Glomerular visceral epithelial cell (primary cell): Measurements from ENCODE around the gene PNKD.
"Not testable (repeated sequence)": the region's sequence is repeated elsewhere in the genome, so short reads cannot be mapped to it uniquely, and the experiment has no call there.

Experiments used
- DNase-seq: peaks from one replicate; pipeline ENCODE4 v3.0.0-alpha.2; 2016; ENCODE audit errors: extremely low spot score

PNKD gene

DNA sequence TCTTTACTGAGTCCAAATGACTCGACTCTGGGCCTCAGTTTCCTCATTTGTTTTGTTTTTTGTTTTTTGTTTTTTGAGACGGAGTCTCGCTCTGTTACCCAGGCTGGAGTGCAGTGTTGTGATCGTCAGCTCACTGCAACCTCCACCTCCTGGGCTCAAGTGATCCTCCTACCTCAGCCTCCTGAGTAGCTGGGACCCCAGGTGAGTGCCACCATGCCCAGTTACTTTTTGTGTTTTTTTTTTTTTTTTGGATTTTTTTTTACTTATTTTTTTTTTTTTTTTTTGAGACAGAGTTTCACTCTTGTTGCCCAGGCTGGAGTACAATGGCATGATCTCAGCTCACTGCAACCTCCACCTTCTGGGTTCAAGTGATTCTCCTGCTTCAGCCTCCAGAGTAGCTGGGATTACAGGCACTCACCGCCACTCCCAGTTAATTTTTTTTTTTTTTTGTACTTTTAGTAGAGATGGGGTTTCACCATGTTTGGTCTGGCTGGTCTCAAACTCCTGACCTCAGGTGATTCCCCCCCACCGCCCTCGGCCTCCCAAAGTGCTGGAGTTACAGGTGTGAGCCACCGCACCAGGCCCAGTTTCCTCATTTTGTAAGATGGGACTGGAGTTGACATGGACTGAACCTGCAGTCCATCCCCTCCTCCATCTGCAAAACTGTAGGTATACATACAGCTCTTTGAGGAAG lies 3.0 kb downstream of the PNKD start:
- not testable (repeated sequence) for DNase-seq

GRCh38 chr2:218273908-218274249 lies 3.6 kb downstream of the PNKD start:
- DNase-seq: no peak

DNA sequence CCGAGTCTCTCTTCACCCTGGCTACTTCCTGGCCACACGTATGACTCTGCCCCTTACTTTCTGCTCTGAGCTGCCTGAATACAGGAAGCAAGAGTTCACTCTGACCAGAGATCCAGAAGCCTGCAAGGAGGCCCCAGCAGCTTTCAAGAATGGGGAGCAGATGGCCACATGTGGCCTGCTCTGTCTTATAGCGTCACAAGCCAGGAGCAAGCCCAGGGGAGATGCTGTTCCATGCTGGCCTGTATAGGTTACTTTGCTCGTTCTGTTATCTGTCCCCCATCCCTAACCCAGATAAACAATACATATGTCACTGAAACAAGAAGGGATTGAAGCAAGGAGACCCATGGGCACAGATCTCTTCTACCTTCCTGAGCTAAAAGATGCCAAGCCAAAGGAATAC lies 4.3 kb downstream of the PNKD start:
- DNase-seq: no peak

DNA sequence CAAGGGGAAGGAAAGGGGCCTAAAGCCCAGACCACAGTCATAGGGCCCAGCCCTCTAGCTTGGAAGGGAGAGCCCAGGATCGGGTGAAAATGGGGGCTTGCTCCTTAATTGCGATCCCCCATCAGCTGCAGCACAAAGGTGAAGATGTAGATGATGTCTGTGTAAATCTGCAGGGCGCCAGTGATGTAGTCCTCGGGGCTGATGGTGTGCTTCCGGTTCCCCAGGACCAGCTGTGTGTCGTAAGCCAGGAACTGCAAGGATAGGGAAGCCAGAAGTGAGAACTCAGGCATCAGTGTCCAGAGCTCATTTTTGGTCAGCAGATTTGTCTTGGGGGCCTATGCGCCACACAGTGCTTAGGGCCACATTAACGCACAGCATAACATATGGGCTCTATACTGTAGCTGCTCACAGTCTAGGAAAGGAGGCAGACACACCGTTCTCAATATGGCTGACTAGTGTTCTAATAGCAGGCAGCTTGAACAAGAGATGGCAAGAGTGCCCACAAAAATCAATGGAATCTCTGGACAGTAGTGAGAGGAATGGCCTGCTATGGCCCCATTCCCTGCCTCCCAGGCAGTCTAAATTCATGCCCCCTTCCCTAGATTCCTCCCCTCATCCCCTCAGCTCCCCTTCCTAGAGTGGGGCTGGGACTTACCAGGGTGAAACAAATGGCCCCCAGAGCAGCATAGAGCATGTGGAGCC lies 5.2 kb downstream of the PNKD start:
- DNase-seq: no peak

DNA sequence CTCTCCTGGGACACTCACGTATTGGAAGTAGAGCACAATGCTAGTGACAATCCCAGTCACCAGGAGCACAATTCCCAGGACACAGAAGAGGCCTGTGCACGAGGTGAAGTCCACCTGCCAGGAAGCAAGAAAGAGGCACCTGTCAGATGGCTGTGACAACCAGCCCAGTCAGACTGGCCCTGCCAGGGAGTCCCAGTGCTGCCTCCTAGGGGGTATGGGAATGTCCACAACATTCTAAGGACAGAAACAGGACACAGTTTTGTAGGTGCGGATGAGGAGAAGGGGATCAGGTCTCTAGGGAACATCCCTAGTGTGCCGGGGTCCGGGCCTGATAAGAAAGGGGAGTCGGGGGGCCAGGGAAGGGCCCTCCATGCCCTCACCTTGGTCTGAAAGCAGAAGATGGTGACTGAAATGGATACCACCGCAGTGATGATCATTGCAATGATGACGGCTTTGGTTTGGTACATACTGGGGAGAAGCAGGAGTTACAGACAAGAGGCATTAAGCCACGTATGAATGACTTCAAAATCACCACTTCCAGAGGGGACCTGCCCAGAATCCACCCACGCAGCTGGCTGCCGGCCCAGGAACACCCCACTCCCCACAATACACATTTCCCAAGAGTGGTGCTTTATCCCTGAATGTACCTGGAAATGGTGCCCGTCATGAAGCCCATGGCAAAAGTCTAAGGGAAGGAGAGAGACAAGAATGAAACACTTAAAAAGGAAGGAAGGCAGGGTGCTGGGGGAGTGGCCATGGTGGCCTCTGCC lies 6.9 kb downstream of the PNKD start:
- DNase-seq: no peak

DNA sequence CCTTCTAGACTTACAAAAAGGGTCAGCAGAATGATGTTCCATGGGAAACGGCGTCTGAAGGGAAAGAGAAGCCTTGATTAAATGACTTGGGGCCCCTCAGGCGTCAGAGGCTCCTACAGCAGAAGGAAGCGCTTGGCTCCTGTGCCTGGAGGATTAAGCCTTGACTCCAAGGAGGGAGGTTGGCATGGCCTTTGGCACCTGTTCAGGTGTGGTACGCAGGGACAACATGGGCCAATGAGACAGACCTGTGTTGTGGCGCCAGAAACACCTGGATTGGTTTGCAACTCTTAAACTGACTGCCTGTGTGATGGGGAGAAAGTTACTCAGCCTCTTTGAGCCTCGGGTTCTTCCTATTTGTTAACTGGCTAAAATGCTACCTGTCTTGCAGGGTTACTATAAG lies 7.6 kb downstream of the PNKD start:
- no peak for DNase-seq

GRCh38 chr2:218278531-218279360 lies 8.4 kb downstream of the PNKD start:
- no peak for DNase-seq

DNA sequence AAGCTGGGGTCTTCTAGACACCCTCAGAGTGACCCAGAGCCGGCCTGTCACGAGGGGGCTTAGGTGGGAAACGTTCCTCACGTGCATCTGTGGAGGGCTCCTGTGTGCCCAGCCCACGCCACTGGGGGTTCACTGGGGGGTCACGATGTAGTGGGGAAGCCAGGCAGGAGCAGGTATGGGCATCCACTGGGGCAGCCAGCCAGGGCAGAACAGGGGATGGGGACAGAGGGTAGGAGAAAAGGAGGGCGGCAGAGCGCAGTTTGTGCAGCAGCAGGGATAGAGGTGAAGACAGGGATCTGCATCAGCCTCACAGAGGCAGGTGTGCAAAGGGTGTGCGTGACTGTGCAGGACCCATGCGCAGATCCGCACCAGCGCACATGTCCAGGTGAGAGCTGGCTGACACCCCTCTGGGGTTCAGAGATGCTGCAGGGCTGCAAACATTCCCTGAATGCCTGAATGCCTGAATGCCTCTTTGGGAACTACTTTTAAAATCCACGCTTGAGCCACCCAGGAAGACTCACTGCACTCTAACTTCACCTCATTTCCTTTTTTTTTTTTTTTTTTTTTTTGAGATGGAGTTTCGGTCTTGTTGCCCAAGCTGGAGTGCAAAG lies 10.0 kb downstream of the PNKD start:
- DNase-seq: no peak

- peak; percentile 38 for DNase-seq
Measured at GRCh38 chr2:218281449-218281848, 11.1 kb downstream of the PNKD start.

DNA sequence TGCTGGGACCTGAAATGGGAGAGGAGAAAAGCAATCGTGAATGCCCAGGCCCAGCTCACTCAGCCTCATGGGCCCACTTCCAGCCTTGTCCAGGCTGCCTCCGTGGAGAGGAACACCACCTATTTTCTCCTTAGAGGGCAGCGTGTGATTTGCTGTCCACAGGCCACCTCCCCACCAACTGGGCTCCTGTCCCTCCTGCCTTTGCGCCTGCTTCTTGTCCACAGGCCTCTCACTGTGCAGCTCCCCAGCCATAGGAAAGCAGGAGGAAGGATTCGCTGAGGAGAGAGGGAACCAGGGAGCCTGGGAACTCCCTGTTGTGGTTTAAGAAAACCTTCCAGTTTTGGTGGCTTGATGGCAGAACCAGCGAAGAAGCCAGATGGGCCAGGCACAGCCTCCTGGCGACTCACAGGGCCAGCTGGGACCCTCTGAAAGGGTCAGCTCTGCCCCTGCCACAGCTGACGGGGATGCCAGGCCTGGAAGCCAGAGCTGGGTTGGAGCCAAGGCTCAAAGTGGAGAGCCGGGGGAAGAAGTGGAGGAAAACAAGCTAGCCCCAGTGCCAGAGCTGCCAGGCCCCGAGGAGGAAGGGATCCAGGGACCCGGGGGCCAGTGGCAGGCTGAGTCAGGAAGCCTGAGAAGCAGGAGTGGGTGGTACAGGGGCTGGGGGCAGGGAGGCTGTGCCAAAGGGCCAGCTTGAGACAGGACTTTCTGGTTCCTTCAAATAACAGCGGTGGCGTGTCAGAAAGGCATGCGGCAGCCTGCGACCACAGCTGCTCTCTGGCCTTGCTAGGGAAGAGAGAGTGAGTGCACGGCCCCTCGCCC lies 12.1 kb downstream of the PNKD start:
- DNase-seq: peak; percentile 88

DNA sequence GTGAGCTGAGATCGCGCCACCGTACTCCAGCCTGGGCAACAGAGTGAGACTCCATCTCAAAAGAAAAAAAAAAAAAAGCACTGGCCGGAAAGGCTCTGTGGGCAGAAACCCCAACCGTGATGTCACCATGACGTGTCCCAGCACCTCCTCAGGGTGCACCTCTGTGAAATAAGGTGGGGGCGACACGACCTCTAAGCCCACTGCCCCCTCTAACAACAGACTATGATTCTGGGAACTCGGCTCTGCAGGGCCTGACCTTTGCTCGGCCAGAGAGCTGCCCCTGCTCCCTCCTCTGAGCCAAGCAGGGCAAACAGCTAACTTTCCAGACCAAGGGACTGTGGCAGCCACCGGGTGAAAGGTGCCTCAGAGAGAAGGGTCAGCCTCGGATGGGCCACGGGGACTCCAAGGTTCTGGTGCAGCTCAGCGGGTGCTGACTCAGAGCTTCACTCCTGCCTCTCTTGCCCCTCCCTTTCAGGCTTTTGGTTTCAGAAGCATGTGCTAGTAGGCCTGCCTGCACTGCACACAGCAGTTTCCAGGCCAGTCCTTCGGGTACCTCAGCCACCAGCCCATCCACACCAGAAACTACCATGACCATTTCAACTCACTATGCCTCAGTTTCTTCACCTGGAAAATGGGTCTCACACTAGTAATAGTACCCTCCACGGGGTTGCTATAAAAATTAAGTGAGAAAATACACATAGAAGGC lies 13.9 kb downstream of the PNKD start:
- DNase-seq: peak; percentile 84

- peak; percentile 21 for DNase-seq
Measured at GRCh38 chr2:218285604-218286003, 15.3 kb downstream of the PNKD start.

- DNase-seq: peak; percentile 91
Measured at GRCh38 chr2:218286570-218287459, 16.5 kb downstream of the PNKD start.

DNA sequence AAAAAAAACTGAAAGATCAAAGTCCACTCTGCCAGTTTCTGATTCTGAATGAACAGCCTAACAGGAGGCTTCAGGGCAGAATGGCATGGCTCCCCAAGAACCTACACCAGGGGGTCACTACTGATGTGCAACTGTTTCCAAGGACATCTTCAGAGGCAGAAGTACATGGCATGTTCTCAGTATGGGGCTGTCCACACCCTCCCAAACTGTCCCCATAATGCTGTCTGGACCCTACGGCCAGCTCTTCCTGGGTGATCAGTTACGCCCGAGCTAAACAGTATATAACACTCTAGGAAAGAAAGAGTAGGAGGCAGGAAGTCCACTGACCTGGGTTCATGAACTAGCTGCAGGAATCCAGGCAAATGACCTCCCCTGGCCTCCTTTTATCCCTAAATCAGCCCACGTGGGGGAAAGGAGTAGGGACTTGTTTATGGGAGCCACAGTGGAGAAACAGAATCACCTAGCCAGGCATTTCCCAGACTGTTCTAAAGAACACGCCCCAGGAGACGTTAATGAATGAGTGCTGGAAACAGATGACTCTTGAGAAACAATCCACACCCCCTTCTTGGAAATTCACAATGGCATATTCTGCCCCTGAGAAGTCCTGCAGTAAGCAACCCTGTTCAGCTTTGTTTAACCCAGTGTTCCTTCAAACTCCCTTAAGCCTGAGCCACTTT lies 19.5 kb downstream of the PNKD start:
- DNase-seq: peak; percentile 24

- DNase-seq: peak; percentile 29
Measured at GRCh38 chr2:218290316-218291261, 20.3 kb downstream of the PNKD start.

- peak; percentile 29 for DNase-seq
Measured at GRCh38 chr2:218291318-218292047, 21.2 kb downstream of the PNKD start.
